ENCODE data around the gene CAMK2A.

The CAMK2A gene

GRCh38 chr5:150299571-150300327, 10.2 kb upstream of the CAMK2A start:
- DNase-seq = no peak

GRCh38 chr5:150298701-150299451, 9.3 kb upstream of the CAMK2A start:
- DNase-seq = no peak

GRCh38 chr5:150297934-150298595, 8.5 kb upstream of the CAMK2A start:
- no peak for DNase-seq

- no peak for DNase-seq
Observed at GRCh38 chr5:150297236-150297890, 7.8 kb upstream of the CAMK2A start.

GRCh38 chr5:150296496-150296895, 6.9 kb upstream of the CAMK2A start:
- no peak for DNase-seq

GRCh38 chr5:150295741-150296486, 6.3 kb upstream of the CAMK2A start:
- peak in 1 of 2 donors; percentile 54 for DNase-seq

GRCh38 chr5:150295172-150295634, 5.6 kb upstream of the CAMK2A start:
- DNase-seq = no peak

GRCh38 chr5:150294551-150295071, 5.0 kb upstream of the CAMK2A start:
- DNase-seq = no peak

- DNase-seq = no peak
Observed at GRCh38 chr5:150293091-150293941, 3.7 kb upstream of the CAMK2A start.

GRCh38 chr5:150291388-150292385, 2.1 kb upstream of the CAMK2A start:
- DNase-seq = no peak

- no peak for DNase-seq
Observed at GRCh38 chr5:150288791-150289190, 782 bp downstream of the CAMK2A start.

- DNase-seq = no peak
Observed at GRCh38 chr5:150288361-150288760, 1.2 kb downstream of the CAMK2A start.

- DNase-seq = no peak
Observed at GRCh38 chr5:150286820-150287219, 2.8 kb downstream of the CAMK2A start.

- DNase-seq = no peak
Observed at GRCh38 chr5:150285114-150285513, 4.5 kb downstream of the CAMK2A start.

- no peak for DNase-seq
Observed at GRCh38 chr5:150284311-150284710, 5.3 kb downstream of the CAMK2A start.

- no peak for DNase-seq
Observed at GRCh38 chr5:150283904-150284303, 5.7 kb downstream of the CAMK2A start.

GRCh38 chr5:150281987-150282386, 7.6 kb downstream of the CAMK2A start:
- no peak for DNase-seq

- DNase-seq = no peak
Observed at GRCh38 chr5:150279330-150280020, 10.1 kb downstream of the CAMK2A start.

GRCh38 chr5:150278916-150279315, 10.7 kb downstream of the CAMK2A start:
- no peak for DNase-seq

All from hippocampal formation (tissue), 2 donors.